Type B pancreatic cell (in vitro differentiated cells): ENCODE data around the gene ACOT9. TPM values are rescaled to one million over a fixed set of nuclear protein-coding genes. Genes with fewer than 3 reads are reported as not detected.

Source experiments
- DNase-seq: peaks from one replicate; pipeline ENCODE4 v3.0.0; 2021; ENCODE audit warnings: mixed read lengths; ENCODE audit not compliant: unreplicated experiment; ENCODE audit errors: extremely low spot score
- H3K27ac Mint-ChIP-seq: 2 replicates; pipeline ENCODE4 v1.8.0; 2021; ENCODE audit warnings: mild to moderate bottlenecking, mixed read lengths
- H3K27me3 Mint-ChIP-seq: 2 replicates; pipeline ENCODE4 v1.8.0; 2021; ENCODE audit warnings: mixed read lengths
- H3K36me3 Mint-ChIP-seq: 2 replicates; pipeline ENCODE4 v1.8.0; 2021; ENCODE audit warnings: mixed read lengths
- H3K4me1 Mint-ChIP-seq: one replicate; pipeline ENCODE4 v1.8.0; 2021; ENCODE audit warnings: mixed read lengths; ENCODE audit not compliant: unreplicated experiment
- H3K4me3 Mint-ChIP-seq: 2 replicates; pipeline ENCODE4 v1.8.0; 2021; ENCODE audit warnings: mild to moderate bottlenecking, mixed read lengths
- H3K9me3 Mint-ChIP-seq: 2 replicates; pipeline ENCODE4 v1.8.0; 2021; ENCODE audit warnings: mixed read lengths
- CTCF ChIP-seq: fragments of 200-600 bp; sonication (generic); conservative IDR thresholded peaks from 2 replicates; pipeline ENCODE4 v1.5.0; 2021; ENCODE audit warnings: antibody characterized with exemption, mild to moderate bottlenecking
- total RNA-seq: library from RNA; stranded (reverse); gene quantifications from 2 replicates; pipeline ENCODE4 v1.2.1, GENCODE V29; 2021; ENCODE audit warnings: low replicate concordance

The ACOT9 gene
- total RNA-seq, 1 donor from 2014 or later: 37.9 TPM

GRCh38 chrX:23759821-23760220 lies 16.7 kb upstream of the ACOT9 start:
- H3K4me3 Mint-ChIP-seq: no peak overlapping the region
- no peaks in the 10 kb centered on the region for H3K9me3 Mint-ChIP-seq
- TF ChIP-seq CTCF: no peak
- no peak overlapping the region for H3K27ac Mint-ChIP-seq
- no peaks in the 10 kb centered on the region for H3K36me3 Mint-ChIP-seq
- no peaks in the 10 kb centered on the region for H3K27me3 Mint-ChIP-seq
- H3K4me1 Mint-ChIP-seq: peaks cover 4% of the 10 kb centered on the region
- no peak for DNase-seq

GRCh38 chrX:23756165-23756564 lies 13.1 kb upstream of the ACOT9 start:
- Mint-ChIP-seq H3K36me3 (no peaks in the 10 kb centered on the region), H3K9me3 (no peaks in the 10 kb centered on the region), H3K27me3 (no peaks in the 10 kb centered on the region), H3K4me3 (no peak overlapping the region), H3K27ac (no peak overlapping the region), H3K4me1 (no peaks in the 10 kb centered on the region)
- DNase-seq: no peak
- TF ChIP-seq CTCF: peak; percentile 86

DNA sequence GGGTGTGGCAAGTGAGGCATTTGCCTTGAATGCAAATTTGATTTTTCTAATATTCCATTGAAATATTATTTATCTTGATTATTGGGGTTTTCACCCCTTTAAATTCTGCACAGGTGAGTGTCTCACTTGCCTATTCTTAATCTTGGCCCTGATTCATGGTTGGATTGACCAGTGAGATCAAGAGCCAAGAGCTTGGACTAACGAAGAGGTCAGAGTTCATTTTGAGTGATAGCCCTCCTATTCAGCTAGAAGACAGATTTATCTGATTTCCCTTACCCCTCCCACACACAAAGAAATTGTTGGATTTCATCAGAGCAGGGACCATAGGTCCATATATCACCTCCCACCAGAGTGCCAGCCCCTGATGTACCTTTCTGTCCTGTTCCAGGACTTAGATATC lies 11.6 kb upstream of the ACOT9 start:
- no peaks in the 10 kb centered on the region for H3K27me3 Mint-ChIP-seq
- no peak for DNase-seq

DNA sequence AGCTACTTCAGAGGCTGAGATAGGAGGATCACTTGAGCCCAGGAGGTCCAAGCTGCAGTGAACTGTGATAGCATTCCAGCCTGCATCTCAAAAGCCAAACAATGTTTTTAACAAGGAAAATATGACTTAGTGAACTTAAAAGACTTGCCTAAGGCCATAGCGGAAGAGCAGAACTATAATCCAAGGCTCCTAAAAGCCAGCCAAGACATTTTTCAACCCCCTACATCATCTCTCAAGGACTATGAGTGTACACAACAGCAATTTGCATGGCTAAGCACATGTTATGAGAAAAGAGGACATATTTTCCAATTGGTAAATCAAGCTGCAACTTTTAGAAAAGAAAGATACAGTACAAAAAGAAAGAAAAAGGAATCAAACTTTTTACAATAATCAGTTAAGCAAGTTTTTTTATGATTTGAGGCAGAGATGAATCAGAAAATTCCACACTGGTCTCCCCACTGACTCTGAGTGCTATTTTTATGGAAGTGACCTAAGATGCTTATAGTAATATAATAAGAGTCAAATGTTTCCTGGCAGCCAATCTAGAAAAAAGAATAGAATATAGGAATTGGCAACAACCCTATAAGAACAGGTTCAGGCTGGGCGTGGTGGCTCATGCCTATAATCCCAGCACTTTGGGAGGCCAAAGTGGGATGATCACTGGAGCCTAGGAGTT lies 9.8 kb upstream of the ACOT9 start:
- Mint-ChIP-seq H3K9me3 (no peaks in the 10 kb centered on the region), H3K27me3 (no peaks in the 10 kb centered on the region), H3K4me1 (no peaks in the 10 kb centered on the region), H3K27ac (no peak overlapping the region), H3K4me3 (no peak overlapping the region), H3K36me3 (no peaks in the 10 kb centered on the region)
- no peak for TF ChIP-seq CTCF
- no peak for DNase-seq

More for the DNA sequence above, 11.6 kb upstream of the ACOT9 start:
- no peak for TF ChIP-seq CTCF
- Mint-ChIP-seq H3K4me1 (no peaks in the 10 kb centered on the region), H3K9me3 (no peaks in the 10 kb centered on the region), H3K4me3 (no peak overlapping the region), H3K36me3 (no peaks in the 10 kb centered on the region), H3K27ac (no peak overlapping the region)

GRCh38 chrX:23749576-23749975 lies 6.5 kb upstream of the ACOT9 start:
- Mint-ChIP-seq H3K9me3 (no peaks in the 10 kb centered on the region), H3K4me1 (no peaks in the 10 kb centered on the region), H3K4me3 (no peak overlapping the region), H3K27me3 (no peaks in the 10 kb centered on the region), H3K27ac (no peak overlapping the region), H3K36me3 (no peaks in the 10 kb centered on the region)
- no peak for DNase-seq
- TF ChIP-seq CTCF: no peak
